Suprapubic skin (tissue), 4 donors: ENCODE data around the gene KISS1. TPM values are rescaled to one million over a fixed set of nuclear protein-coding genes. Genes with fewer than 3 reads are reported as not detected.

ENCODE experiments used
- DNase-seq, 2 donors: peaks; one replicate each; pipeline ENCODE4 v3.0.0-alpha.2; 2019; ENCODE audit warnings: low spot score in 2 of 2
- H3K27ac ChIP-seq: fragments of 200-600 bp; sonication (generic); one replicate; pipeline ENCODE4 v1.5.1; 2019
- H3K27me3 ChIP-seq: fragments of 200-600 bp; sonication (generic); one replicate; pipeline ENCODE4 v1.5.1; 2019
- H3K36me3 ChIP-seq: fragments of 200-600 bp; sonication (generic); one replicate; pipeline ENCODE4 v1.5.1; 2019
- H3K4me1 ChIP-seq: fragments of 200-600 bp; sonication (generic); one replicate; pipeline ENCODE4 v1.5.1; 2019
- H3K4me3 ChIP-seq: fragments of 200-600 bp; sonication (generic); one replicate; pipeline ENCODE4 v1.5.1; 2019; ENCODE audit warnings: mild to moderate bottlenecking
- H3K9me3 ChIP-seq: fragments of 200-600 bp; sonication (generic); one replicate; pipeline ENCODE4 v1.5.1; 2019
- EP300 ChIP-seq: sonication (generic); formaldehyde crosslinking; IDR thresholded peaks from one replicate; pipeline ENCODE4 v1.6.1; 2017; ENCODE audit warnings: antibody characterized with exemption
- POLR2A ChIP-seq, 2 donors: fragments of 450-650 bp; IDR thresholded peaks; one replicate each; pipeline ENCODE4 v1.6.1; 2017; ENCODE audit warnings: antibody characterized with exemption in 2 of 2, mild to moderate bottlenecking in 2 of 2, moderate library complexity in 2 of 2
- POLR2AphosphoS5 ChIP-seq, 3 donors: sonication (generic); formaldehyde crosslinking; IDR thresholded peaks; one replicate each; pipeline ENCODE4 v1.6.1; 2017; ENCODE audit warnings: antibody characterized with exemption in 3 of 3
- WGBS: methylation state at CpG from one replicate; pipeline ENCODE4 v1.1.5; 2018; 5-methylcytosine and 5-hydroxymethylcytosine counted together
- total RNA-seq, 4 donors: library from RNA; depleted of rRNA; stranded (reverse); fragments of >200 nt; gene quantifications; one replicate each; pipeline ENCODE4 v1.1.0, GENCODE V29; 2016
- TF ChIP-seq, protein P1 (sequence below), 2 donors: fragments of 200-600 bp in 1 of 2; fragments of 450-650 bp in 1 of 2; sonication (generic) in 1 of 2; IDR thresholded peaks; one replicate each; pipeline ENCODE4 v1.5.1; 2016 to 2019; ENCODE audit warnings: antibody characterized with exemption in 2 of 2, mild to moderate bottlenecking in 1 of 2, moderate library complexity in 1 of 2

Gene KISS1
- total RNA-seq, 4 donors from 2014 or later: not detected

DNA sequence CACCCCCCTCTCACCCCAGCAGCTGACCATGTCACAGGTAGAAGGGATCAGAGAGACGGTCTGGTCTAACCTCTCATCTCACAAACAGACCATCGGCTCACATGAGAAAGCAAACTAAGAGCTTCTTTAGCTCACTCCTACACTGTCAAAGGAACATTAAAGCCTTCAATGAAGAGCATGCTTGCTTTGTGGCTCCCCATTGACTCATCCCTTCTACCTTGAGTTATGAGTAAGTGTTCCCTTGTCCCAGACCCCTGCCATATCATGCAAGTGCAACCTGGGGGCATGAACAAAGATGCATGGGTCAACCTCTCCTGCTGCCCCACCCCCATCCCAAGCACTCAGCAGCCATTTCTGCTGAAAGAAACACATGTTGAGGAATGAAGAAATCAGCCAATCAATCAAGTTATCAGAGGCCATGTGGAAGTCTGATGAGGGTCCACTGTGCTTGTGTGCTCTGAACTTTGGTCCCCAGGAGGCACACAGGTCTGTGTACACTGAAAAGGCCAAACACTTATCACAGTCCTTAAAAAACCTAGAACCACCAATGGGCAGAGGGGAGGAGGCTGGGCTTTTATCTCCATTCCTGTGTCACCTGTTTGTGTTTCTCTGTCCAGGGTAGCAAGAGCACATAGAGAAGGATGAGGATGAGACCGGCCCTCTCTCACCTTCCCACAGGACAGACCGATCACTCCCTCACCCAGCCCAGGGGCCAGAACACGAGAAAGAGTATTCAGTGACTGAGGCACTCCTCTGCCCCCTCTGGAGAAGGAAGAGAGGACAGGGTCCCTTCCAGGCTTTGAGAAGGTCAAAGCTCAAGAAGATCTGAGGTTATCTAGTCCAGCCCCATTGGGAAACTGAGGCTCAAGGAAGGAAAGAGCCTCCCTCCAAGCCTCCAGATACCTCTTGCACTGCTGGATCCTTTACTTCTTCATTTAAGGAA, 54.0 kb downstream of the KISS1 start:
- no peaks in the 10 kb centered on the region for H3K9me3 ChIP-seq
- peaks cover 54% of the 10 kb centered on the region for H3K36me3 ChIP-seq
- TF ChIP-seq POLR2AphosphoS5 (IDR thresholded peaks at IDR 0.05) (no peak), EP300 (no peak), POLR2A (IDR thresholded peaks at IDR 0.05) (no peak)
- TF ChIP-seq, protein P1, sequence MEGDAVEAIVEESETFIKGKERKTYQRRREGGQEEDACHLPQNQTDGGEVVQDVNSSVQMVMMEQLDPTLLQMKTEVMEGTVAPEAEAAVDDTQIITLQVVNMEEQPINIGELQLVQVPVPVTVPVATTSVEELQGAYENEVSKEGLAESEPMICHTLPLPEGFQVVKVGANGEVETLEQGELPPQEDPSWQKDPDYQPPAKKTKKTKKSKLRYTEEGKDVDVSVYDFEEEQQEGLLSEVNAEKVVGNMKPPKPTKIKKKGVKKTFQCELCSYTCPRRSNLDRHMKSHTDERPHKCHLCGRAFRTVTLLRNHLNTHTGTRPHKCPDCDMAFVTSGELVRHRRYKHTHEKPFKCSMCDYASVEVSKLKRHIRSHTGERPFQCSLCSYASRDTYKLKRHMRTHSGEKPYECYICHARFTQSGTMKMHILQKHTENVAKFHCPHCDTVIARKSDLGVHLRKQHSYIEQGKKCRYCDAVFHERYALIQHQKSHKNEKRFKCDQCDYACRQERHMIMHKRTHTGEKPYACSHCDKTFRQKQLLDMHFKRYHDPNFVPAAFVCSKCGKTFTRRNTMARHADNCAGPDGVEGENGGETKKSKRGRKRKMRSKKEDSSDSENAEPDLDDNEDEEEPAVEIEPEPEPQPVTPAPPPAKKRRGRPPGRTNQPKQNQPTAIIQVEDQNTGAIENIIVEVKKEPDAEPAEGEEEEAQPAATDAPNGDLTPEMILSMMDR (IDR thresholded peaks at IDR 0.05): no peak
- no peak overlapping the region for H3K4me3 ChIP-seq
- no peak overlapping the region for H3K27ac ChIP-seq
- 94% methylated on average over 5 of the region's 5 CpGs for WGBS
- H3K4me1 ChIP-seq: no peaks in the 10 kb centered on the region
- H3K27me3 ChIP-seq: no peaks in the 10 kb centered on the region
- no peak for DNase-seq

DNA sequence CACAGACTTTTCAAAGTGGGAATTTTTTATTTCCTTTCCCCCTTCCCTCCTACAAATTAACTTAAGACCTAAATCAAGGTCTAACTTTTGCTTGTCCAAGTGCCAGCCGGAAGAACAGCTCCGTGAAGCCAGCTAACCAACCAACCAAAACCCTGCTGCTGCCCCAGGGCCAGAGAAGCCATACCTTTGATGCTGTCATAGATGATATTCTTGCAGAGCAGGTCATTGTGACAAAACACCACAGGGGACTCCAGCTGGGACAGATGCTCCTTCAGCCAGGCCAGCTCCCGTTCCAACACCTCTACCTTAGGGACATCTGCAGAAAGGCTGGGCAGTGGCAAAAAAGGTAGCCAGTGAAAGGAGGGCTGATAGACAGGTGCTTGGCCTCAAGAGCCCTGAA, 55.2 kb downstream of the KISS1 start:
- WGBS: 96% methylated on average over 3 of the region's 3 CpGs
- H3K36me3 ChIP-seq: peaks cover 56% of the 10 kb centered on the region
- H3K9me3 ChIP-seq: no peaks in the 10 kb centered on the region
- no peaks in the 10 kb centered on the region for H3K27me3 ChIP-seq
- no peak overlapping the region for H3K4me3 ChIP-seq
- TF ChIP-seq, protein P1 (IDR thresholded peaks at IDR 0.05): no peak
- no peak for TF ChIP-seq POLR2A (IDR thresholded peaks at IDR 0.05)
- no peak for TF ChIP-seq EP300
- no peak for TF ChIP-seq POLR2AphosphoS5 (IDR thresholded peaks at IDR 0.05)
- H3K27ac ChIP-seq: no peak overlapping the region
- H3K4me1 ChIP-seq: no peaks in the 10 kb centered on the region
- no peak for DNase-seq

Other genes starting within 250 kb of the KISS1 start
- gene SOX13, start 123.4 kb downstream of the KISS1 start, total RNA-seq: 10 to 100 TPM; 10.1 to 20.6 (median 15.6) TPM
- 10 to 100 TPM; 25.5 to 47.7 (median 36.0) TPM for gene ETNK2, start 44.4 kb downstream of the KISS1 start, total RNA-seq
- gene REN, start 30.2 kb downstream of the KISS1 start, total RNA-seq: under 1 TPM in 1 of 4 donors, not detected in 3; 0.44 TPM
- not detected for gene GOLT1A, start 17.5 kb upstream of the KISS1 start, total RNA-seq
- gene PLEKHA6, start 163.4 kb upstream of the KISS1 start, total RNA-seq: 10 to 100 TPM in 3 of 4 donors, 1 to 10 TPM in 1; 3.7 to 15.4 (median 12.8) TPM
- 10 to 100 TPM; 51.2 to 66.4 (median 56.7) TPM for gene PPP1R15B, start 215.3 kb upstream of the KISS1 start, total RNA-seq